Breast epithelium (tissue), 4 donors: ENCODE measurements around the gene OR4D5. TPM values are rescaled to one million over a fixed set of nuclear protein-coding genes. Genes with fewer than 3 reads are reported as not detected.

Experiments
- DNase-seq, 2 donors: peaks; one replicate each; pipeline ENCODE4 v3.0.0-alpha.2; 2019; ENCODE audit warnings: low spot score in 2 of 2
- H3K27ac ChIP-seq, 2 donors: fragments of 200-600 bp; sonication (generic) in 1 of 2; one replicate each; pipeline ENCODE4 v1.5.1; 2016 to 2019; ENCODE audit warnings: mild to moderate bottlenecking in 1 of 2
- H3K27me3 ChIP-seq, 2 donors: fragments of 200-600 bp; sonication (generic) in 1 of 2; one replicate each; pipeline versions ENCODE4 v1.5.1 to v1.6.0; 2017 to 2019; ENCODE audit warnings: control low read depth in 1 of 2, mild to moderate bottlenecking in 1 of 2
- H3K36me3 ChIP-seq: fragments of 200-600 bp; one replicate; pipeline ENCODE4 v1.5.1; 2019
- H3K4me1 ChIP-seq, 2 donors: fragments of 200-600 bp; sonication (generic); one replicate each; pipeline ENCODE4 v1.5.1; 2016 to 2019; ENCODE audit warnings: control low read depth in 1 of 2
- H3K4me3 ChIP-seq, 3 donors: fragments of 200-600 bp; sonication (generic); 1 replicate in 2 of 3; 2 replicates in 1 of 3; pipeline ENCODE4 v1.5.1; 2016 to 2019; ENCODE audit warnings: mild to moderate bottlenecking in 3 of 3, moderate library complexity in 2 of 3
- H3K9me3 ChIP-seq, 2 donors: fragments of 200-600 bp; sonication (generic) in 1 of 2; one replicate each; pipeline ENCODE4 v1.5.1; 2016 to 2019; ENCODE audit warnings: control low read depth in 1 of 2
- POLR2A ChIP-seq: fragments of 450-650 bp; IDR thresholded peaks from one replicate; pipeline ENCODE4 v1.6.1; 2016; ENCODE audit warnings: antibody characterized with exemption, mild to moderate bottlenecking, moderate library complexity
- POLR2AphosphoS5 ChIP-seq, 3 donors: sonication (generic); formaldehyde crosslinking; IDR thresholded peaks; one replicate each; pipeline ENCODE4 v1.6.1; 2017; ENCODE audit warnings: antibody characterized with exemption in 3 of 3
- intact Hi-C: fragments of 100-400 bp; cut with DNase I; formaldehyde crosslinking; loops from one replicate; pipeline ENCODE4 v1.15.1; 2023; ENCODE audit warnings: low total_unique reads
- total RNA-seq, 3 donors: library from RNA; depleted of rRNA; stranded (reverse); fragments of >200 nt; gene quantifications; one replicate each; pipeline ENCODE4 v1.1.0, GENCODE V29; 2016
- TF ChIP-seq, protein P1 (sequence below), 3 donors: fragments of 450-650 bp; IDR thresholded peaks; one replicate each; pipeline ENCODE4 v1.5.1; 2016 to 2017; ENCODE audit warnings: antibody characterized with exemption in 3 of 3, mild to moderate bottlenecking in 3 of 3, moderate library complexity in 3 of 3

OR4D5 gene
- total RNA-seq, 3 donors from 2014 or later: not detected

- no peak within 1 kb of the TSS for H3K27ac ChIP-seq
- intact Hi-C loops: no loop called here
- H3K27me3 ChIP-seq: no peaks in the 10 kb centered on the region
- no peak within 1 kb of the TSS for H3K4me3 ChIP-seq
- TF ChIP-seq POLR2AphosphoS5 (IDR thresholded peaks at IDR 0.05) (no peak), POLR2A (no peak)
- H3K9me3 ChIP-seq: no peaks in the 10 kb centered on the region
- DNase-seq: no peak
- H3K4me1 ChIP-seq: no peaks in the 10 kb centered on the region
- no peaks in the 10 kb centered on the region for H3K36me3 ChIP-seq
Observed at GRCh38 chr11:123977731-123978347, 38.4 kb downstream of the OR4D5 start, which contains the start of gene OR10S1. Gene OR10S1, minus strand, starts transcription at chr11:123977781. Its CDS starts 117 bp downstream, at chr11:123977664.

DNA sequence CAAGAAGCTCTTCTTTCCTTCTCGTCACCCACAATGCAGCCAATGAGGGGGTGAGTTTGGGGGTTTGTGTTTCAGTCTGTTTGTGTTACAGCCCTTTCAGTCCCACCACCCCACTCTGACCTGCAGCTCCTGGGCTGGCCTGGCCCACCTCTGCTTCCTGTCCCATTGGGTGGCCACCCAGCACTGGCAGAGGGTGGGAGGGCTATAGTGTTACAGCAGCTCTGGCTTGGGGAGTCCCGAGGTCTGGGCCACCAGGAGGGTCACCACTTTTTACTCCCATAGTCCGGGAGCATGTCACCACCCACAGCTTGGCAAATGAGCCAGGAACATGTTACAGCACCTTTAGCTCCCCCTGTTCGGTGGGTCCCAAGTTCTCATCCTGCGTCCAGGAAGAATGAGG, 39.9 kb downstream of the OR4D5 start:
- Histone ChIP-seq H3K36me3 (no peaks in the 10 kb centered on the region), H3K27me3 (no peaks in the 10 kb centered on the region), H3K27ac (no peak overlapping the region), H3K9me3 (no peaks in the 10 kb centered on the region), H3K4me1 (no peaks in the 10 kb centered on the region), H3K4me3 (no peak overlapping the region)
- DNase-seq: no peak
- TF ChIP-seq POLR2A (no peak), POLR2AphosphoS5 (IDR thresholded peaks at IDR 0.05) (no peak)
- TF ChIP-seq, protein P1, sequence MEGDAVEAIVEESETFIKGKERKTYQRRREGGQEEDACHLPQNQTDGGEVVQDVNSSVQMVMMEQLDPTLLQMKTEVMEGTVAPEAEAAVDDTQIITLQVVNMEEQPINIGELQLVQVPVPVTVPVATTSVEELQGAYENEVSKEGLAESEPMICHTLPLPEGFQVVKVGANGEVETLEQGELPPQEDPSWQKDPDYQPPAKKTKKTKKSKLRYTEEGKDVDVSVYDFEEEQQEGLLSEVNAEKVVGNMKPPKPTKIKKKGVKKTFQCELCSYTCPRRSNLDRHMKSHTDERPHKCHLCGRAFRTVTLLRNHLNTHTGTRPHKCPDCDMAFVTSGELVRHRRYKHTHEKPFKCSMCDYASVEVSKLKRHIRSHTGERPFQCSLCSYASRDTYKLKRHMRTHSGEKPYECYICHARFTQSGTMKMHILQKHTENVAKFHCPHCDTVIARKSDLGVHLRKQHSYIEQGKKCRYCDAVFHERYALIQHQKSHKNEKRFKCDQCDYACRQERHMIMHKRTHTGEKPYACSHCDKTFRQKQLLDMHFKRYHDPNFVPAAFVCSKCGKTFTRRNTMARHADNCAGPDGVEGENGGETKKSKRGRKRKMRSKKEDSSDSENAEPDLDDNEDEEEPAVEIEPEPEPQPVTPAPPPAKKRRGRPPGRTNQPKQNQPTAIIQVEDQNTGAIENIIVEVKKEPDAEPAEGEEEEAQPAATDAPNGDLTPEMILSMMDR (IDR thresholded peaks at IDR 0.05): no peak
- intact Hi-C loops: no loop called here

Other genes starting within 250 kb of the OR4D5 start
- gene ZNF202, start 198.0 kb upstream of the OR4D5 start, total RNA-seq: 10 to 100 TPM in 2 of 3 donors, 1 to 10 TPM in 1; 7.0 to 12.9 (median 12.1) TPM
- gene OR6X1, start 185.1 kb upstream of the OR4D5 start, total RNA-seq: not detected
- gene OR6M1, start 133.3 kb upstream of the OR4D5 start, total RNA-seq: not detected
- gene TMEM225, start 53.9 kb upstream of the OR4D5 start, total RNA-seq: not detected
- gene OR8D4, start 37.5 kb upstream of the OR4D5 start, total RNA-seq: not detected
- gene OR6T1, start 4.2 kb downstream of the OR4D5 start, total RNA-seq: not detected
- gene OR10S1, start 38.2 kb downstream of the OR4D5 start, total RNA-seq: not detected
- not detected for gene OR10G6, start 55.5 kb downstream of the OR4D5 start, total RNA-seq
- not detected for gene OR10G4, start 73.4 kb downstream of the OR4D5 start, total RNA-seq
- gene OR10G9, start 83.4 kb downstream of the OR4D5 start, total RNA-seq: not detected
- gene OR10G8, start 87.2 kb downstream of the OR4D5 start, total RNA-seq: not detected
- not detected for gene OR10G7, start 101.7 kb downstream of the OR4D5 start, total RNA-seq
- 10 to 100 TPM; 28.0 to 64.5 (median 37.4) TPM for gene VWA5A, start 175.8 kb downstream of the OR4D5 start, total RNA-seq
- not detected for gene OR10D3, start 243.7 kb downstream of the OR4D5 start, total RNA-seq